Heart right ventricle (tissue), 16 donors: Measurements from ENCODE around the gene BAX. TPM values are rescaled to one million over a fixed set of nuclear protein-coding genes. Genes with fewer than 3 reads are reported as not detected.

Source experiments
- ATAC-seq, 8 donors: fragments of 200-7000 bp; cut with Tn5 transposase; one replicate each; pipeline ENCODE4 v1.9.1; 2020; ENCODE audit warnings: mild to moderate bottlenecking in 8 of 8, moderate library complexity in 8 of 8, moderate number of reproducible peaks in 1 of 8
- DNase-seq, 2 donors: peaks; one replicate each; pipeline ENCODE4 v3.0.0-alpha.2; 2020
- H3K27ac ChIP-seq, 10 donors: fragments of 200-600 bp; sonication (generic) in 2 of 10; one replicate each; pipeline versions ENCODE4 v1.5.0 to v1.8.0; 2020 to 2022; ENCODE audit warnings: mild to moderate bottlenecking in 3 of 10
- H3K27me3 ChIP-seq, 7 donors: fragments of 200-600 bp; one replicate each; pipeline ENCODE4 v1.8.0; 2021 to 2022; ENCODE audit warnings: mild to moderate bottlenecking in 2 of 7
- H3K36me3 ChIP-seq, 9 donors: fragments of 200-600 bp; sonication (generic) in 1 of 9; one replicate each; pipeline versions ENCODE4 v1.5.0 to v1.8.0; 2020 to 2022; ENCODE audit warnings: mild to moderate bottlenecking in 2 of 9
- H3K4me1 ChIP-seq, 9 donors: fragments of 200-600 bp; sonication (generic) in 1 of 9; one replicate each; pipeline versions ENCODE4 v1.5.0 to v1.8.0; 2020 to 2022; ENCODE audit warnings: mild to moderate bottlenecking in 4 of 9
- H3K4me3 ChIP-seq, 10 donors: fragments of 200-600 bp; sonication (generic) in 2 of 10; one replicate each; pipeline versions ENCODE4 v1.5.0 to v1.8.0; 2020 to 2022; ENCODE audit warnings: mild to moderate bottlenecking in 7 of 10, moderate library complexity in 2 of 10
- H3K9me3 ChIP-seq, 11 donors: fragments of 200-600 bp in 10 of 11; sonication (generic) in 2 of 11; one replicate each; pipeline versions ENCODE4 v1.5.0 to v1.8.0; 2013 to 2022; ENCODE audit warnings: mild to moderate bottlenecking in 2 of 11, control low read depth in 1 of 11, moderate library complexity in 1 of 11
- WGBS, 2 donors: extraction: QIAGEN DNeasy Blood & Tissue Kit; methylation state at CpG; one replicate each; pipeline ENCODE4 v1.1.7; 2013; ENCODE audit warnings: inconsistent platforms in 1 of 2; 5-methylcytosine and 5-hydroxymethylcytosine counted together
- intact Hi-C, 10 donors: fragments of 100-400 bp; cut with DNase I; formaldehyde crosslinking; loops; one replicate each; pipeline versions ENCODE4 v1.11.1 to v1.14.2; 2022
- polyA plus RNA-seq, 2 donors: library from polyadenylated mRNA; stranded (reverse); fragments of 200-250 nt; gene quantifications; one replicate each; pipeline ENCODE4 v1.2.3, GENCODE V29; 2013
- total RNA-seq, 10 donors: library from RNA; stranded (reverse); fragmentation: NEBNext Ultra II Directional in 3 of 10; extraction: Animal tissue kit (Norgen Biotek cat#: 25700) in 3 of 10; gene quantifications; one replicate each; pipeline versions ENCODE4 v1.2.1 to v1.2.4, GENCODE V29; 2021 to 2023
- TF ChIP-seq, protein P1 (sequence below), 9 donors: fragments of 200-600 bp; sonication (generic) in 2 of 9; IDR thresholded peaks; one replicate each; pipeline versions ENCODE4 v1.5.0 to v1.8.0; 2021 to 2022; ENCODE audit warnings: antibody characterized with exemption in 9 of 9, mild to moderate bottlenecking in 5 of 9, moderate library complexity in 1 of 9
- donor health status: Arrhythmogenic right ventricular cardiomyopathy.
- donor health status: ischemic (EF 13 %, LVEDD 7.1; RV severe dilation, severe dysfunction).
- donor health status: healthy with polysubstance abuse.
- donor health status: DM: no; HTN: yes; CAD: no.
- donor health status: DM: no; HTN: no; CAD: no.
- donor health status: ischemic (EF 25% LVEDD 6.9; RV normal size, moderate dysfunction).
- donor health status: ischemic (EF 25% LVEDD 5.7; RV mildly dilated, moderate dysfunction).
- donor health status: healthy.
- donor health status: DM: yes; HTN: yes; CAD: no.
- donor health status: Ischemic cardiomyopathy.
- donor health status: ischemic (EF 35%, LVEDD 5.7; RV mildly dilated, moderate dysfunction).
- donor health status: nonischemic (EF 11% LVEDD 7.7; RV severe dilation, severe dysfunction).
- donor health status: DM: yes; HTN: yes; CAD: no.
- donor health status: PGD.
- donor health status: ischemic (EF 29% LVEDD 5.4; RV normal size, mild dysfunction).
- donor health status: nonischemic (EF 23%, LVEDD 6.1; RV moderate dilation, normal function).

The BAX gene
- total and polyA plus RNA-seq, 12 donors = 11.5 to 41.5 (median 19.5) TPM

DNA sequence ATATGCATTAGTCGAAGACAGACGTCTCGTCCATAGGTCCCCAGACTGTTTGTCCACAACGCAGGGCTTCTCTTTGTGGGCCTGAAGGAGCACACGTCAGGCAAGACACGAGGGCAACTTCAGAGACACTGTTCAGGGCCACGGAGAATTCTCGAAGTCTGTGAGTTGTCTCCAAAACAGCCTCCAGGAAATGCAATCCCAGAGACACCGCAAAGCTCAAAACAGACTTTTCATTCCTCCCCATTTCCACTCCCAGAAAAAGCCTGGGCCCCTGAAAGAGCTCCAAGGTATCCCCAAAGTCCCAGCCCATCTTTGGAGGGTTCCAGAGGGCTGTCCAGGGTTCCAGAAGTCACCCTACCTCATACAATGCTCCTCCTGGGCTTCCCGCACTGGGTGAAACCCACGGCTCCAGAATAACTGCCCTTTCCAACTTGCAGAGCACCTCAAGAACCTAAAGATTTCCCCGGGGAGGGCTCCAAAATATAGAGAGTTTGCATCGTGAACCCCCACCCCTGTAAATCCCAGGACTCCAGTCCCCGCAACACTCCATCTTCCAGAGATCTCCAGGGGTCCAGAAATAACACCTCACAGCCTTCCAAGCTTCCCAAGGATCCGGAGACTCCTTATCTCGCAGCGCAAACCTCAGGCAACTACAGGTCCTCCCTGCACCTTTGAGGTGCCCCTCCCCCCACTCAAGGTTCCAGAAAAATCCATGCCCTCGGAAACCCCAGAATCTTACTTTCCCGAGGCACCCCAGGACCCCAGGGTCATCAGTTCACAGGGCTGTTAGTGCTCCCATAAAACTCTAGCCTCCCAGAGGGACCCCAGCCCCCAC, 9.7 kb downstream of the BAX start:
- DNase-seq (no peak), ATAC-seq (peak in 1 of 8 donors; percentile 1)
- intact Hi-C loops = loop anchor here in 8 of 10 donors (1.0 to 10.0 kb wide), 10 partner anchors 64 to 330 kb away; partner anchors contain the start of genes PPP1R15A (in 5 of the 8), CA11 (in 2 of the 8), DBP (in 2 of the 8) and NUCB1 (in 1 of the 8)
- no peaks in the 10 kb centered on the region for H3K27me3 ChIP-seq
- peaks cover 15 to 63% (median 53%) of the 10 kb centered on the region in 9 donors for H3K4me1 ChIP-seq
- peak overlapping the region; percentile 72 to 96 (median 89) for H3K27ac ChIP-seq
- peak overlapping the region in 9 of 10 donors; percentile 68 to 100 (median 89) for H3K4me3 ChIP-seq
- peaks cover 0 to 38% (median 20%) of the 10 kb centered on the region in 9 donors for H3K36me3 ChIP-seq
- 25 to 29% methylated on average over 19 of the region's 19 CpGs for WGBS, 2 donors
- no peaks in the 10 kb centered on the region for H3K9me3 ChIP-seq
- TF ChIP-seq, protein P1, sequence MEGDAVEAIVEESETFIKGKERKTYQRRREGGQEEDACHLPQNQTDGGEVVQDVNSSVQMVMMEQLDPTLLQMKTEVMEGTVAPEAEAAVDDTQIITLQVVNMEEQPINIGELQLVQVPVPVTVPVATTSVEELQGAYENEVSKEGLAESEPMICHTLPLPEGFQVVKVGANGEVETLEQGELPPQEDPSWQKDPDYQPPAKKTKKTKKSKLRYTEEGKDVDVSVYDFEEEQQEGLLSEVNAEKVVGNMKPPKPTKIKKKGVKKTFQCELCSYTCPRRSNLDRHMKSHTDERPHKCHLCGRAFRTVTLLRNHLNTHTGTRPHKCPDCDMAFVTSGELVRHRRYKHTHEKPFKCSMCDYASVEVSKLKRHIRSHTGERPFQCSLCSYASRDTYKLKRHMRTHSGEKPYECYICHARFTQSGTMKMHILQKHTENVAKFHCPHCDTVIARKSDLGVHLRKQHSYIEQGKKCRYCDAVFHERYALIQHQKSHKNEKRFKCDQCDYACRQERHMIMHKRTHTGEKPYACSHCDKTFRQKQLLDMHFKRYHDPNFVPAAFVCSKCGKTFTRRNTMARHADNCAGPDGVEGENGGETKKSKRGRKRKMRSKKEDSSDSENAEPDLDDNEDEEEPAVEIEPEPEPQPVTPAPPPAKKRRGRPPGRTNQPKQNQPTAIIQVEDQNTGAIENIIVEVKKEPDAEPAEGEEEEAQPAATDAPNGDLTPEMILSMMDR (IDR thresholded peaks at IDR 0.05) = no peak

DNA sequence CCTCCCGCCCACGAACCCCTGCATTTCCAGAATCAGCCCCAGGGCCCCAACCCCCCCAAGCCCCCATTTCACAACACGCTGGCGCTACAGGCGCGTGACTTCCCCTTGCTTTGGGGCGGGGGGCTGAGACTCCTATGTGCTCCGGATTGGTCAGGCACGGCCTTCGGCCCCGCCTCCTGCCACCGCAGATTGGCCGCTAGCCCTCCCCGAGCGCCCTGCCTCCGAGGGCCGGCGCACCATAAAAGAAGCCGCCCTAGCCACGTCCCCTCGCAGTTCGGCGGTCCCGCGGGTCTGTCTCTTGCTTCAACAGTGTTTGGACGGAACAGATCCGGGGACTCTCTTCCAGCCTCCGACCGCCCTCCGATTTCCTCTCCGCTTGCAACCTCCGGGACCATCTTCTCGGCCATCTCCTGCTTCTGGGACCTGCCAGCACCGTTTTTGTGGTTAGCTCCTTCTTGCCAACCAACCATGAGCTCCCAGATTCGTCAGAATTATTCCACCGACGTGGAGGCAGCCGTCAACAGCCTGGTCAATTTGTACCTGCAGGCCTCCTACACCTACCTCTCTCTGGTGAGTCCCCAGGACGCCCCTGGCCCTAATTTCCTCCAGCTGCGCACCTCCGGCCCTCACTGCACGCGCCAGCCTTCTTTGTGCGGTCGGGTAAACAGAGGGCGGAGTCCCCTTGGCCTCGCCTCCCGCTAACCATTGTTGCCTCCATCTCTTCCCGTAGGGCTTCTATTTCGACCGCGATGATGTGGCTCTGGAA, 10.5 kb downstream of the BAX start, which contains the start of gene FTL:
TSS of gene FTL (plus strand) at position 270 of the 766 bp plus-strand sequence. CDS start at position 469, 199 bp downstream.
- peak within 1 kb of the TSS; percentile 65 to 100 (median 88) for H3K4me3 ChIP-seq

DNA sequence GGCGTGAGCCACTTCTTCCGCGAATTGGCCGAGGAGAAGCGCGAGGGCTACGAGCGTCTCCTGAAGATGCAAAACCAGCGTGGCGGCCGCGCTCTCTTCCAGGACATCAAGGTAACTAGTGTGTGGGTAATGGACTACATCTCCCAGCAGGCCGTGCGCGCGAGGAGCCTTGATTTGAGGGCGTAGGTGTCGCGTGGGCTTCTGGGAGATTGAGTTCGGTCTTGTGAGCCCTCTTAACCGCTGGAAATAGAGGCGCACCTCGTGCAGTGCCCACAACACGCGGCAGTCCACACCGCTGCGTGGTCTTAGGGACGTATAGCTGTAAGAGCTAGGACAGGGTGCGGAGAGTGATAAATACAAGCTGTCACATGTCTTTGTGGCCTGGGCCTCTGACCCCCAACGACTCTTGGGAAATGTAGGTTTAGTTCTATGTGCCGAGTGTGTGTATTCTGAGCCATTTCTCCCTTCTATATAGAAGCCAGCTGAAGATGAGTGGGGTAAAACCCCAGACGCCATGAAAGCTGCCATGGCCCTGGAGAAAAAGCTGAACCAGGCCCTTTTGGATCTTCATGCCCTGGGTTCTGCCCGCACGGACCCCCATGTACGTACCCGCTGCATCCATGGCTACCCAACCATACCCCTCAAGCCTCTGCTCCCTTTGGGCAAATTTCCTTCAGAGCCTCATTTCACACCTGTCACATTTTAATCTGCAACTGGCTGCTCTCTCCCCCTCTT, 11.3 kb downstream of the BAX start:
- Histone ChIP-seq H3K9me3 (no peaks in the 10 kb centered on the region), H3K4me3 (peak overlapping the region; percentile 65 to 100 (median 88)), H3K27ac (peak overlapping the region; percentile 84 to 96 (median 89)), H3K27me3 (no peaks in the 10 kb centered on the region), H3K36me3 (peaks cover 0 to 54% (median 33%) of the 10 kb centered on the region in 9 donors), H3K4me1 (peaks cover 15 to 69% (median 61%) of the 10 kb centered on the region in 9 donors)
- TF ChIP-seq, protein P1 (IDR thresholded peaks at IDR 0.05) = no peak
- DNase-seq = peak; percentile 86 to 90
- ATAC-seq = peak; percentile 48 to 78 (median 69)
- WGBS, 2 donors = 13 to 15% methylated on average over 36 of the region's 36 CpGs
- intact Hi-C loops = loop anchor here in 8 of 10 donors (1.0 to 10.0 kb wide), 10 partner anchors 66 to 331 kb away; partner anchors contain the start of genes PPP1R15A (in 5 of the 8), CA11 (in 2 of the 8), DBP (in 2 of the 8) and NUCB1 (in 1 of the 8)

More for the DNA sequence above, 10.5 kb downstream of the BAX start, which contains the start of gene FTL:
- 0 to 3% methylated on average over 51 to 52 of the region's 52 CpGs for WGBS, 2 donors
- ATAC-seq = peak; percentile 84 to 94 (median 91)
- Histone ChIP-seq H3K27ac (peak within 1 kb of the TSS; percentile 84 to 96 (median 89)), H3K36me3 (peaks cover 0 to 47% (median 28%) of the 10 kb centered on the region in 9 donors), H3K27me3 (no peaks in the 10 kb centered on the region), H3K9me3 (no peaks in the 10 kb centered on the region), H3K4me1 (peaks cover 15 to 62% (median 55%) of the 10 kb centered on the region in 9 donors)
- TF ChIP-seq, protein P1 (IDR thresholded peaks at IDR 0.05) = no peak
- peak; percentile 98 for DNase-seq
- intact Hi-C loops = loop anchor here in 8 of 10 donors (1.0 to 10.0 kb wide), 10 partner anchors 65 to 330 kb away; partner anchors contain the start of genes PPP1R15A (in 5 of the 8), CA11 (in 2 of the 8), DBP (in 2 of the 8) and NUCB1 (in 1 of the 8)
